Colonic mucosa (tissue), 4 donors: Measurements from ENCODE around the gene LRRC72. TPM values are rescaled to one million over a fixed set of nuclear protein-coding genes. Genes with fewer than 3 reads are reported as not detected.

Source experiments
- DNase-seq: peaks from one replicate; pipeline ENCODE4 v3.0.0-alpha.2; 2020
- H3K27ac ChIP-seq: fragments of 200-600 bp; one replicate; pipeline ENCODE4 v1.8.0; 2021
- H3K27me3 ChIP-seq: fragments of 200-600 bp; one replicate; pipeline ENCODE4 v1.8.0; 2021
- H3K36me3 ChIP-seq: fragments of 200-600 bp; one replicate; pipeline ENCODE4 v1.8.0; 2021
- H3K4me1 ChIP-seq: fragments of 200-600 bp; one replicate; pipeline ENCODE4 v1.8.0; 2021; ENCODE audit warnings: mild to moderate bottlenecking
- H3K4me3 ChIP-seq: fragments of 200-600 bp; one replicate; pipeline ENCODE4 v1.8.0; 2021
- H3K9ac ChIP-seq, 2 donors: one replicate each; pipeline ENCODE4 v1.7.0; 2013; ENCODE audit warnings: control low read depth in 2 of 2, low read depth in 2 of 2, low read length in 2 of 2
- H3K9me3 ChIP-seq: fragments of 200-600 bp; one replicate; pipeline ENCODE4 v1.8.0; 2021
- intact Hi-C: fragments of 100-400 bp; cut with DNase I; formaldehyde crosslinking; loops from one replicate; pipeline ENCODE4 v1.14.1; 2022
- total RNA-seq, 2 donors: library from RNA; stranded (reverse); fragmentation: NEBNext Ultra II Directional in 1 of 2; extraction: Animal tissue kit (Norgen Biotek cat#: 25700) in 1 of 2; gene quantifications; one replicate each; pipeline ENCODE4 v1.2.1, GENCODE V29; 2021
- TF ChIP-seq, protein P1 (sequence below): fragments of 200-600 bp; IDR thresholded peaks from one replicate; pipeline ENCODE4 v1.8.0; 2022; ENCODE audit warnings: antibody characterized with exemption, mild to moderate bottlenecking
- donor health status: healthy.
- donor health status: DM: no; HTN: no; CAD: no.
- donor health status: DM: no; HTN: no; CAD: no.

LRRC72 gene
- total RNA-seq, 2 donors from 2014 or later, result not detected

DNA sequence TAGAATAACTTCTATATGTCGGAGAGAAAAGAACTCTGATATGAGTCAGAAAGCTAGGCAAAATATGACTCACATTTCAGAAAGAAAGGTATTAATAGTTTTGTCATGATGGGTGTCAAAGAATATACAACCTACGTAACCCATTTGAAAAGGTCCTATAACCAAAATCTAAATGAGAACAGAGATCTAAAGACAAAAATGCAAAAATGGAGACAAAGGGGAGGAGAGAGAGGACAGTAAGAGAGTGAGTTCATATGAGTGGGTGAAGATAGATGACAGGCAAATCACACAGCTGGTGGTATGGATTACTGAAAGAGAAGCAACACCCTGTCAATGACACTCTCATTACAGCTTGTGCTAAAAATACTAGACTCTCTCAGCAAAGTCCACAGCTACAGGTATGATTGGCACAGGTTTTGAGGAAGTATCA is 93.4 kb downstream of the LRRC72 start:
- H3K4me3 ChIP-seq, result no peak overlapping the region
- H3K9ac ChIP-seq, result no peak overlapping the region
- H3K4me1 ChIP-seq, result no peaks in the 10 kb centered on the region
- no peaks in the 10 kb centered on the region for H3K36me3 ChIP-seq
- TF ChIP-seq, protein P1, sequence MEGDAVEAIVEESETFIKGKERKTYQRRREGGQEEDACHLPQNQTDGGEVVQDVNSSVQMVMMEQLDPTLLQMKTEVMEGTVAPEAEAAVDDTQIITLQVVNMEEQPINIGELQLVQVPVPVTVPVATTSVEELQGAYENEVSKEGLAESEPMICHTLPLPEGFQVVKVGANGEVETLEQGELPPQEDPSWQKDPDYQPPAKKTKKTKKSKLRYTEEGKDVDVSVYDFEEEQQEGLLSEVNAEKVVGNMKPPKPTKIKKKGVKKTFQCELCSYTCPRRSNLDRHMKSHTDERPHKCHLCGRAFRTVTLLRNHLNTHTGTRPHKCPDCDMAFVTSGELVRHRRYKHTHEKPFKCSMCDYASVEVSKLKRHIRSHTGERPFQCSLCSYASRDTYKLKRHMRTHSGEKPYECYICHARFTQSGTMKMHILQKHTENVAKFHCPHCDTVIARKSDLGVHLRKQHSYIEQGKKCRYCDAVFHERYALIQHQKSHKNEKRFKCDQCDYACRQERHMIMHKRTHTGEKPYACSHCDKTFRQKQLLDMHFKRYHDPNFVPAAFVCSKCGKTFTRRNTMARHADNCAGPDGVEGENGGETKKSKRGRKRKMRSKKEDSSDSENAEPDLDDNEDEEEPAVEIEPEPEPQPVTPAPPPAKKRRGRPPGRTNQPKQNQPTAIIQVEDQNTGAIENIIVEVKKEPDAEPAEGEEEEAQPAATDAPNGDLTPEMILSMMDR, result no peak
- H3K27me3 ChIP-seq, result no peaks in the 10 kb centered on the region
- H3K27ac ChIP-seq, result no peak overlapping the region
- no peaks in the 10 kb centered on the region for H3K9me3 ChIP-seq
- DNase-seq, result no peak
- intact Hi-C loops, result no loop called here

DNA sequence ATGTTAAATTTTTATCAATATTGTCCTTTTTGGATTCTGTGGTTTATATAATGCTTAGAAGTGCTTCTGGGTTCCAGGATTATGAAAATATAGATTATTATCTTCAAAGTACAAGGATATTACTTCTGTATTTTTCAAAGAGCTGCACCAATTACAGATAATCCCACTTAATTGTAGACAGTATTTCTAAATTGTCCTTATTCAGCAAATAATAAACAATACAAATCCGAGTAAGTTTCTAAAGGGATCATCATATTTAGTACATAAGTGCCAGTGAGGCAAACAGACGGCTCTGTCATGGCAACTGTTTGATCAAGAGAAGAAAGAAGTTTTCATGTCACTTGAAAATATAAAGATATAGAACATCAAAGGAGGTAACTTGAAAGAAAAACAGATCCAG is 99.8 kb downstream of the LRRC72 start:
- Histone ChIP-seq H3K4me3 (no peak overlapping the region), H3K36me3 (no peaks in the 10 kb centered on the region), H3K9me3 (no peaks in the 10 kb centered on the region), H3K27me3 (no peaks in the 10 kb centered on the region), H3K4me1 (no peaks in the 10 kb centered on the region), H3K9ac (no peak overlapping the region), H3K27ac (no peak overlapping the region)
- no peak for DNase-seq
- intact Hi-C loops, result no loop called here
- TF ChIP-seq, protein P1, result no peak

DNA sequence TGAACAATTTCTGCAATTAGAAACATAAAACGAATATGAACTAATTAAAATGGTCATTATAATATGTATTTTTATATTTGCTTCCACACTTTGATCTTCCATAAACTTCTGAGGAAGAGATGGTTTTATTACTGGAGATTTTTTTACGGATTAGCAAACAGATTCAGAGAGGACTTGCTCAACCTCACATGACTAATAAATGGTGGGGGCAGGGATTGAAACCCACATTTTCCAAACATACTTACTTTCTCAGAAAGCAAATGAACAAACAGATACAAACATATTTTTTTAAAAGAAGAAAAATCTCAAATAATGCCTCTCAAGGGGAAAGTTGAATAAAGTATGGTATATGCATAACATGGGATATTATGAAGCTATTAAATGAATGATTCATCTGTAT is 100.6 kb downstream of the LRRC72 start:
- no peaks in the 10 kb centered on the region for H3K36me3 ChIP-seq
- no peak overlapping the region for H3K27ac ChIP-seq
- intact Hi-C loops, result no loop called here
- H3K4me3 ChIP-seq, result no peak overlapping the region
- H3K27me3 ChIP-seq, result no peaks in the 10 kb centered on the region
- H3K4me1 ChIP-seq, result no peaks in the 10 kb centered on the region
- no peak for DNase-seq
- TF ChIP-seq, protein P1, result no peak
- H3K9me3 ChIP-seq, result no peaks in the 10 kb centered on the region
- H3K9ac ChIP-seq, result no peak overlapping the region

DNA sequence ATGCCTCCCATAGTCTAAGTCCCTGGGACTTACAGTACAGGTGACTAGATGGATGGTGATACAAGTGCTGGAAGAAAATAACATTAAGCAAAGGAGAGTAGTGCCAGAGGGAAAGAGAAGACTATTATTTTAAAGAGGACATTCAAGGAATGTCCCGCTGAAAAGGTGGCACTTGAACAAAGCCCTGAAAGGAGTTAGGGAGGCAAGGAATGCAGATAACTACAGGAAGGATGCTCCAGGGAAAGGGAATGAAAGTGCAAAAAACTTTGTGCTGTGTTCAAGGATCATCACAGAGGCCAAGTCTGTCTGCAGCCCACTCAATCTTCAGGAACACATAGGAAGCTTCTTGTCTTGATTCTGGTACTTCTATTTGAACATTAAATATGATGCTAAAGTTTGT is 104.0 kb downstream of the LRRC72 start:
- TF ChIP-seq, protein P1, result no peak

More for the DNA sequence above, 104.0 kb downstream of the LRRC72 start:
- no peak overlapping the region for H3K9ac ChIP-seq
- intact Hi-C loops, result no loop called here
- H3K4me3 ChIP-seq, result no peak overlapping the region
- no peaks in the 10 kb centered on the region for H3K36me3 ChIP-seq
- no peak overlapping the region for H3K27ac ChIP-seq
- no peak for DNase-seq
- H3K4me1 ChIP-seq, result no peaks in the 10 kb centered on the region
- H3K9me3 ChIP-seq, result no peaks in the 10 kb centered on the region
- H3K27me3 ChIP-seq, result no peaks in the 10 kb centered on the region

Other genes with a start within 250 kb of the LRRC72 start
- gene CRPPA, start 105.3 kb upstream of the LRRC72 start, total RNA-seq, result 1 to 10 TPM; 1.9 to 2.4 TPM
- 1 to 10 TPM; 4.7 to 7.2 TPM for gene SOSTDC1, start 61.1 kb upstream of the LRRC72 start, total RNA-seq
- 10 to 100 TPM; 17.8 to 31.4 TPM for gene ANKMY2, start 118.9 kb downstream of the LRRC72 start, total RNA-seq
- gene BZW2, start 119.4 kb downstream of the LRRC72 start, total RNA-seq, result 10 to 100 TPM; 56.1 to 73.8 TPM
- 100 to 1,000 TPM; 151 to 156 TPM for gene TSPAN13, start 226.9 kb downstream of the LRRC72 start, total RNA-seq